ENCODE measurements around the gene MBL2. TPM values are rescaled to one million over a fixed set of nuclear protein-coding genes. Genes with fewer than 3 reads are reported as not detected.

The MBL2 gene
- total RNA-seq, 1 donor: not detected

GRCh38 chr10:52774600-52775106, 2.1 kb upstream of the MBL2 start:
- no peak for DNase-seq (ENCODE audit: low read depth in 2 of 3, low spot score in 2 of 3)

DNA sequence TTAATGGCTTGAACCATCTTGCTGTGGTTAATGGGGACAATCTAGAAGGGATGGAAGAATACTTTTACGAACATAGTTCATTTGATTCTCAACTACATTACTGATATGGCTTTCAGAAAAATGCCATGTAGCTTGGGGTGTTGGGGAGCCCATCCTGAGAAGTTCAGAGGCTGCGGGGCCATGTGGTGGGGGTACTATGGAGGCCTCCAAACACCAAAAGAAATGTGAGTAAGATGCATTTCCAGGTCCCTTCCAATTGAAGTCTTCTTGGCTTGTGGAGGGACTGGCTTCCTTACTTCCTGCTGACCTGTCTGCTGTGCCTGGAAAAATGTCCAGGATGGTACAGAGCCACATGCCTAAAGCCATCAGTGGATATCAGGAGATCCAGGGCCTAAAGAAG, 1.6 kb upstream of the MBL2 start:
- DNase-seq (ENCODE audit: low read depth in 2 of 3, low spot score in 2 of 3): no peak

- DNase-seq (ENCODE audit: low read depth in 2 of 3, low spot score in 2 of 3): peak in 1 of 3 donors; percentile 45
Measured at GRCh38 chr10:52771534-52772445, 794 bp downstream of the MBL2 start.

GRCh38 chr10:52770904-52771303, 1.7 kb downstream of the MBL2 start:
- DNase-seq (ENCODE audit: low read depth in 2 of 3, low spot score in 2 of 3): no peak

GRCh38 chr10:52769966-52770365, 2.6 kb downstream of the MBL2 start:
- no peak for DNase-seq (ENCODE audit: low read depth in 2 of 3, low spot score in 2 of 3)

DNA sequence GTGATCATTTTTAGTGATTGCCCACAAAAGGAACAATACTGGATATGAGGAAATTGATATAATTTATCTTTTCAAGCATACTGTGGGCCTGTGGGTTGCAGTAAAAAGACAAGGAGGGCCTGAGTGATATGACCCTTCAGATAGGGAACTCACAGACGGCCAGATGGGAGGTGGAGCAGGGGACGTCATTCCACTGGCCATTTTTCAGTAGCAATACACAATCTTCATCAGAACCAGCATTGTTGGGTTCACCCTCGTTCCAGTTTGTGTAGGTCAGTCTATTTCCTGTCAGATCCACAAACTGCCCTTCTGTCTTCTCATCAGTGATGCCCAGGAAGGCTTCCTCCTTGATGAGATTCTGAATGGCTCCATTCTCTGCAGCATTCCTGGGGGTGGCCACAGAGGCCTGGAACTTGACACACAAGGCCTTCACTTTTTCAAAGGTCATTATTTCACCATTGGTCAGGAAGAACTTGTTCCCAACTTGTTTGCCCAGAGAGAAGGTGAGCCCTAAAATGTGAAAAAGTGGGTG, 4.5 kb downstream of the MBL2 start:
- peak in 1 of 3 donors; percentile 64 for DNase-seq (ENCODE audit: low read depth in 2 of 3, low spot score in 2 of 3)

DNA sequence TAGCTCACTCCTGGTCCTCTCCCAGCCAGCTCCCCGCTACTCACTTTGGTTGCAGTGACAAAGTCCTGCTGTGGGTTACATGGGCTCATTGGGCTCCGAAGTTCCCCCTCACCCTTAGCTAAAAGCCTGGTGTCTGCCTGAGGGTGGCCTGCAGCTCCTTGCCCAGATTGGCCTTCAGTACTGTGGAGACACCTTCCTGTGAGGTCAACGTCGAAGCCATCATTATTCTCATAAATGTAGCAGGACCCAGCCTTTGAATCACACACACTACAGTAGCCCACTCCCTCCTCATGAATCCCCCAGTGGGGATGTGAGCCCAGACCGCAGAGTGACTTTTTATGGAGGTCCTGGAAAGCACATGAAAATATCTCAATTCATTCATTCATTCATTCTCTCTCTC, 10.5 kb downstream of the MBL2 start:
- DNase-seq (ENCODE audit: low read depth in 2 of 3, low spot score in 2 of 3): no peak

- DNase-seq (ENCODE audit: low read depth in 2 of 3, low spot score in 2 of 3): no peak
Measured at GRCh38 chr10:52759154-52759553, 13.4 kb downstream of the MBL2 start.

DNA sequence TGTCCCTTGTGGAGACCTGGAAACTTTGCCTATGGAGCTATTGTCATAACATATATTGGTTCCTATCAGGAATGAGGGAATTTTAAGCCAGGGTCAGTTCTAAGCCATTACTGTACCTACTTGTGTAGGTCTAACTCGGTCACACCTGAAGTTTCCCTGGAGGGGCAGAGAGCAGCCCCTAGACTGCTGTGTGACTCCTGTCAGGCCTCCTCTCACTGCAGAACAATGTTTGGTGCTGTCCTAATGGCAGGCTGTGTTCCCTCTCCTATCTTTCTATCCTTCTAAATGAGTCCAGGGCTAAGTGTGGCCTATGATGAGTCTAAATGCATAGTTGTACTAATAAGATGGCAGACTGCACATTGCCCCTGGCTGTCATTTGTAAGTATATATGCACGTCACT, 14.2 kb downstream of the MBL2 start:
- DNase-seq (ENCODE audit: low read depth in 2 of 3, low spot score in 2 of 3): no peak

GRCh38 chr10:52757773-52758172, 14.8 kb downstream of the MBL2 start:
- DNase-seq (ENCODE audit: low read depth in 2 of 3, low spot score in 2 of 3): no peak

DNA sequence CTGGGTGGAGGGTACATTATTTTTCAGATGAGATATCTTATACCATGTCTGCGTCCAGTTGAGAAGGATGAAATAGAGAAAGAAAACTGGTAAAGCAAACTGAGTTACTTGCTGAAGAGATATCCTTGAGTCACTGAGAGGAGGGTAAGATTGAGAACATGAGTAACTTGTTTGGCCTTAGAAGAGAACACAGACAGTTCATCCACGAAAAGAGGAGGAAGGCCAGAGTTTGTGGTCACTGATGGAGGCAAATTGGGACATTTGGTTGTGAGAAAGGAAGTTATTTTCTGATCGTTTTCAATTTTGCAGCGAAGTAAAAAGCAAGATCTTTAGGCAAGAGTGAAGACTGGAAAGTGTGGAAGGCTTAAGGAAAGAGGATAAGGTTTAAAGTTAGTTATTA, 15.6 kb downstream of the MBL2 start:
- no peak for DNase-seq (ENCODE audit: low read depth in 2 of 3, low spot score in 2 of 3)

DNA sequence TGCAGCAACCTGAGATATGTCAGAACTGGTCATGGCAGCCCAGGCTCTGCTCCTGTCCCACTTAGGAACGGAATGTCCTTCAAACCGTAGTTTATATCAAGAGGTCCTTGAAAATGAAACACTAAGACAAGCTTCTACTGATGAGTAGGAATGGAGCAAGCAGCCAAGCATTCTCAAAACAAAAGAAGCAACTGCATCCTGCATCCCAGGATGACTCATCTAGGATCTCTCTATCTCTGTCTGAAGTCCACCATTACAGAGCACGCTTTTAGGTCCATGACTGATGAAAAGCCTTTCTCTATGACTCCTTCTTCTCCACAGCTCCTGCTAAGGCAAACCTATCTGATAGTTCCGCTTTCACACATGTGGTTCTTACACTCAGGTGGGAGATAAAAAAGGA, 16.3 kb downstream of the MBL2 start:
- no peak for DNase-seq (ENCODE audit: low read depth in 2 of 3, low spot score in 2 of 3)

- DNase-seq (ENCODE audit: low read depth in 2 of 3, low spot score in 2 of 3): peak in 2 of 3 donors; percentile 92 to 95
Measured at GRCh38 chr10:52755297-52756062, 17.1 kb downstream of the MBL2 start.

- DNase-seq (ENCODE audit: low read depth in 2 of 3, low spot score in 2 of 3): peak in 2 of 3 donors; percentile 61 to 86
Measured at GRCh38 chr10:52752801-52753445, 19.7 kb downstream of the MBL2 start.

DNA sequence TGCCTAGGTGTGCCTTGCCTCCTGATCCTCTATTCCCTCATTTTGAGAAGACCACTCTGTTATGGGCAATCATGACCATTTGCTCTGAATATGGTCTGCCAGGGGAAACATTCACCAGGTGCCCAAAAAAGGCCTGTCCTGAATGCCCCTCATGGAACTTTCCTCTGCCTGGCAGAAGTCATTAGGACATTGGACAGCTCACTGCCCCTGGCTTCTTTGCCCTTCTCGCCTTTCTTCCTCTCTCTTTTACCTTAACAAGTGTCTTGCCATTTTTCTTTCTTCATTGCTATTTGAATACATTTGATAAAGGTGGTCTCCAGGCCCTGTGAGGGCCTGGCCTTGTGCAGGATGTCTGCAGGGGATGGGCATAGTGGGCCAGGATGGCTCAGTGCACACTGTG, 20.3 kb downstream of the MBL2 start:
- no peak for DNase-seq (ENCODE audit: low read depth in 2 of 3, low spot score in 2 of 3)

GRCh38 chr10:52751337-52751736, 21.2 kb downstream of the MBL2 start:
- no peak for DNase-seq (ENCODE audit: low read depth in 2 of 3, low spot score in 2 of 3)

GRCh38 chr10:52750629-52751028, 22.0 kb downstream of the MBL2 start:
- no peak for DNase-seq (ENCODE audit: low read depth in 2 of 3, low spot score in 2 of 3)

DNA sequence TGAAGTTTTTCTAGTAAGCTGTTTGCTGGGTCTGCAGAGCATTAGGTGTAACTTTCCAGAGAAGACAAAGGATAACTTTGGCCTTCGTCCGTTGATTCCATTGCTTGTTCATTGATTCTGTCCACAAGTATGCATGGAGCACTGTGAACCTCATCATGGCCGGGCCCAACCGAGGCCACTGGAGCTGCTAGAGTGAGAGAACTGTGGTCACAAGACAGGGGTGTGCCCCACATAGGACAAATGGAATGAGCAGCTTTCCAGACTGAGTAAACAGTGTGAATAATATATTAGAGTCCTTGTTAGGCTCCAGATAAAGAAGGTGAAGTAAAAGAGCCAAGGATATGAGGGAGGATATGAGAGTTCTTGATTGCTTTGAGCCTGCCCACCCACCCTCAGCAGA, 24.9 kb downstream of the MBL2 start:
- DNase-seq (ENCODE audit: low read depth in 2 of 3, low spot score in 2 of 3): no peak

GRCh38 chr10:52746169-52746568, 26.4 kb downstream of the MBL2 start:
- no peak for DNase-seq (ENCODE audit: low read depth in 2 of 3, low spot score in 2 of 3)

- DNase-seq (ENCODE audit: low read depth in 2 of 3, low spot score in 2 of 3): no peak
Measured at GRCh38 chr10:52744057-52744805, 28.4 kb downstream of the MBL2 start.

Measured in hematopoietic multipotent progenitor cell (in vitro differentiated cells).